ENCODE data around the gene FAM3A. TPM values are rescaled to one million over a fixed set of nuclear protein-coding genes. Genes with fewer than 3 reads are reported as not detected.

FAM3A gene
- polyA plus RNA-seq, 1 donor from 2014 or later, result 19.5 TPM

DNA sequence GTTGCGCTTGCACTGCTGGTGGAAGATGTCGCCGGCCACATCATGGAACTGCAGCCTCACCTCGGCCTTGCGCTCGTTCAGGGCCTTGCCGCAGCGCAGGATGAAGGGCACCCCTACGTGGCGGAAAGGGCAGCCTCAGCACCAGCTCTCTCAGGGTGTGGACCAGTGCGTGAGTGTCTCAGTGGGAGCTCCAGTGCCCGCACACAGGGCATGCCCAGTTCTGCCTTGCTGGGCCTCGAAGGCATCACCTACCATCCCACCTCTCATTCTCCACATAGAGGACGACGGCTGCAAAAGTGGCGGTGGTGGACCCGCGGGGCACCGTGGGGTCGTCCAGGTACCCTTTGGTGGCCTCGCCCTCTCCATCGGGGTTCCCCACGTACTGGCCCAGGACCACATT, 16.7 kb upstream of the FAM3A start:
- Histone ChIP-seq H3K4me2 (ENCODE audit: low read length) (no peak overlapping the region), H2AFZ (ENCODE audit: low read depth, low read length) (no peak overlapping the region), H3F3A (ENCODE audit: insufficient read depth, low read length, poor library complexity, severe bottlenecking) (no peaks in the 10 kb centered on the region), H3K27ac (ENCODE audit: low read length) (no peak overlapping the region), H3K4me3 (ENCODE audit: low read length) (no peak overlapping the region), H4K20me1 (ENCODE audit: insufficient read depth) (no peaks in the 10 kb centered on the region), H3K79me2 (replicated peaks; ENCODE audit: insufficient read depth, low read length) (no peaks in the 10 kb centered on the region), H3K9me3 (ENCODE audit: low read length) (no peaks in the 10 kb centered on the region), H3K27me3 (ENCODE audit: insufficient read depth, low read depth, low read length) (no peaks in the 10 kb centered on the region), H3K9ac (ENCODE audit: low read length) (no peak overlapping the region), H3K36me3 (ENCODE audit: insufficient read depth, low read length) (no peaks in the 10 kb centered on the region), H3K9me2 (ENCODE audit: insufficient read depth, low read length) (no peaks in the 10 kb centered on the region)
- TF ChIP-seq TAF1 (IDR thresholded peaks at IDR 0.05; ENCODE audit: low read depth) (no peak), MXI1 (conservative IDR thresholded peaks at IDR 0.05; ENCODE audit: poor library complexity, severe bottlenecking) (no peak), EZH2 (IDR thresholded peaks at IDR 0.05; ENCODE audit: borderline replicate concordance, insufficient read depth, low read length, poor library complexity, severe bottlenecking) (no peak), EP300 (conservative IDR thresholded peaks at IDR 0.05; ENCODE audit: poor library complexity, severe bottlenecking) (no peak), SMC3 (conservative IDR thresholded peaks at IDR 0.05; ENCODE audit: poor library complexity) (no peak), RAD21 (conservative IDR thresholded peaks at IDR 0.05) (no peak)
- TF ChIP-seq, protein P1, sequence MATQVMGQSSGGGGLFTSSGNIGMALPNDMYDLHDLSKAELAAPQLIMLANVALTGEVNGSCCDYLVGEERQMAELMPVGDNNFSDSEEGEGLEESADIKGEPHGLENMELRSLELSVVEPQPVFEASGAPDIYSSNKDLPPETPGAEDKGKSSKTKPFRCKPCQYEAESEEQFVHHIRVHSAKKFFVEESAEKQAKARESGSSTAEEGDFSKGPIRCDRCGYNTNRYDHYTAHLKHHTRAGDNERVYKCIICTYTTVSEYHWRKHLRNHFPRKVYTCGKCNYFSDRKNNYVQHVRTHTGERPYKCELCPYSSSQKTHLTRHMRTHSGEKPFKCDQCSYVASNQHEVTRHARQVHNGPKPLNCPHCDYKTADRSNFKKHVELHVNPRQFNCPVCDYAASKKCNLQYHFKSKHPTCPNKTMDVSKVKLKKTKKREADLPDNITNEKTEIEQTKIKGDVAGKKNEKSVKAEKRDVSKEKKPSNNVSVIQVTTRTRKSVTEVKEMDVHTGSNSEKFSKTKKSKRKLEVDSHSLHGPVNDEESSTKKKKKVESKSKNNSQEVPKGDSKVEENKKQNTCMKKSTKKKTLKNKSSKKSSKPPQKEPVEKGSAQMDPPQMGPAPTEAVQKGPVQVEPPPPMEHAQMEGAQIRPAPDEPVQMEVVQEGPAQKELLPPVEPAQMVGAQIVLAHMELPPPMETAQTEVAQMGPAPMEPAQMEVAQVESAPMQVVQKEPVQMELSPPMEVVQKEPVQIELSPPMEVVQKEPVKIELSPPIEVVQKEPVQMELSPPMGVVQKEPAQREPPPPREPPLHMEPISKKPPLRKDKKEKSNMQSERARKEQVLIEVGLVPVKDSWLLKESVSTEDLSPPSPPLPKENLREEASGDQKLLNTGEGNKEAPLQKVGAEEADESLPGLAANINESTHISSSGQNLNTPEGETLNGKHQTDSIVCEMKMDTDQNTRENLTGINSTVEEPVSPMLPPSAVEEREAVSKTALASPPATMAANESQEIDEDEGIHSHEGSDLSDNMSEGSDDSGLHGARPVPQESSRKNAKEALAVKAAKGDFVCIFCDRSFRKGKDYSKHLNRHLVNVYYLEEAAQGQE (IDR thresholded peaks at IDR 0.05; ENCODE audit: borderline replicate concordance), result no peak
- TF ChIP-seq, protein P2, sequence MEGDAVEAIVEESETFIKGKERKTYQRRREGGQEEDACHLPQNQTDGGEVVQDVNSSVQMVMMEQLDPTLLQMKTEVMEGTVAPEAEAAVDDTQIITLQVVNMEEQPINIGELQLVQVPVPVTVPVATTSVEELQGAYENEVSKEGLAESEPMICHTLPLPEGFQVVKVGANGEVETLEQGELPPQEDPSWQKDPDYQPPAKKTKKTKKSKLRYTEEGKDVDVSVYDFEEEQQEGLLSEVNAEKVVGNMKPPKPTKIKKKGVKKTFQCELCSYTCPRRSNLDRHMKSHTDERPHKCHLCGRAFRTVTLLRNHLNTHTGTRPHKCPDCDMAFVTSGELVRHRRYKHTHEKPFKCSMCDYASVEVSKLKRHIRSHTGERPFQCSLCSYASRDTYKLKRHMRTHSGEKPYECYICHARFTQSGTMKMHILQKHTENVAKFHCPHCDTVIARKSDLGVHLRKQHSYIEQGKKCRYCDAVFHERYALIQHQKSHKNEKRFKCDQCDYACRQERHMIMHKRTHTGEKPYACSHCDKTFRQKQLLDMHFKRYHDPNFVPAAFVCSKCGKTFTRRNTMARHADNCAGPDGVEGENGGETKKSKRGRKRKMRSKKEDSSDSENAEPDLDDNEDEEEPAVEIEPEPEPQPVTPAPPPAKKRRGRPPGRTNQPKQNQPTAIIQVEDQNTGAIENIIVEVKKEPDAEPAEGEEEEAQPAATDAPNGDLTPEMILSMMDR (IDR thresholded peaks at IDR 0.05; ENCODE audit: poor library complexity, severe bottlenecking), result no peak

DNA sequence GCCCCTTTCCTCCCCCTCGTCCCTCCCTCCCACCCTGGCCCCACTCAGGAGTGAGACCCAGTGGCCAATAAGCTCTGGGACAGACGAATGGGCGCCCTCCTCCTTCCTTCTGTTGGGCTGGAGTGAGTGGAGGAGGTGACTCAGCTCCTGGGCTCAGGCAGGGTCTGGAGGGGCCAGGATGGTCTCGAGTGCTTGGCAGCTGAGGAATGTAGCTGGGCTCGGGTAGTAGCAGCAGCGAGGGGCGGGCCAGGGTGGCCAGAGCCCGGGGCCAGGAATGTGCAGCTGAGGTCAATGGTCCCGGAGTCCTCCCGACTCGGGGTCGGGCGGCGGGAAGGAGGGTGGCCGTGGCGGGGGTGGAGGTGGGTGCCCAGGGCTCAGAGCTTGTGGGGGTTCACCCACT, 15.6 kb upstream of the FAM3A start:
- no peaks in the 10 kb centered on the region for H3K27me3 ChIP-seq (ENCODE audit: insufficient read depth, low read depth, low read length)
- no peaks in the 10 kb centered on the region for H3K9me3 ChIP-seq (ENCODE audit: low read length)
- H3K9ac ChIP-seq (ENCODE audit: low read length), result no peak overlapping the region
- H3K4me3 ChIP-seq (ENCODE audit: low read length), result no peak overlapping the region
- no peak overlapping the region for H3K27ac ChIP-seq (ENCODE audit: low read length)
- H3K4me2 ChIP-seq (ENCODE audit: low read length), result no peak overlapping the region
- no peaks in the 10 kb centered on the region for H3K79me2 ChIP-seq (replicated peaks; ENCODE audit: insufficient read depth, low read length)
- H3K9me2 ChIP-seq (ENCODE audit: insufficient read depth, low read length), result no peaks in the 10 kb centered on the region
- H2AFZ ChIP-seq (ENCODE audit: low read depth, low read length), result no peak overlapping the region
- H3F3A ChIP-seq (ENCODE audit: insufficient read depth, low read length, poor library complexity, severe bottlenecking), result no peaks in the 10 kb centered on the region
- H4K20me1 ChIP-seq (ENCODE audit: insufficient read depth), result no peaks in the 10 kb centered on the region
- no peak for TF ChIP-seq SMC3 (conservative IDR thresholded peaks at IDR 0.05; ENCODE audit: poor library complexity)
- TF ChIP-seq EP300 (conservative IDR thresholded peaks at IDR 0.05; ENCODE audit: poor library complexity, severe bottlenecking), result no peak
- TF ChIP-seq, protein P1 (IDR thresholded peaks at IDR 0.05; ENCODE audit: borderline replicate concordance), result no peak
- no peak for TF ChIP-seq EZH2 (IDR thresholded peaks at IDR 0.05; ENCODE audit: borderline replicate concordance, insufficient read depth, low read length, poor library complexity, severe bottlenecking)
- TF ChIP-seq RAD21 (conservative IDR thresholded peaks at IDR 0.05), result no peak
- TF ChIP-seq, protein P2 (IDR thresholded peaks at IDR 0.05; ENCODE audit: poor library complexity, severe bottlenecking), result no peak
- TF ChIP-seq TAF1 (IDR thresholded peaks at IDR 0.05; ENCODE audit: low read depth), result no peak
- TF ChIP-seq POLR2AphosphoS5 (IDR thresholded peaks at IDR 0.05), result no peak
- no peak for TF ChIP-seq MXI1 (conservative IDR thresholded peaks at IDR 0.05; ENCODE audit: poor library complexity, severe bottlenecking)
- H3K36me3 ChIP-seq (ENCODE audit: insufficient read depth, low read length), result no peaks in the 10 kb centered on the region

Data from neural cell (in vitro differentiated cells).